Caco-2 (cell line): ENCODE measurements around the gene HIP1R. TPM values are rescaled to one million over a fixed set of nuclear protein-coding genes. Genes with fewer than 3 reads are reported as not detected.
A peak's percentile ranks its signal among the peaks of the same experiment; 100 is the strongest.

ENCODE experiments used
- BruUV-seq: library from RNA; stranded (reverse); fragments of 400-500 nt; replicated peaks from 2 replicates; lab custom pipeline; 2021; lab: Mats Ljungman, UMichigan
- CTCF ChIA-PET: fragments of 300-600 bp; sonication (Branson Sonifier 250); formaldehyde crosslinking; loops from one replicate; lab custom pipeline; 2022; ENCODE audit warnings: antibody characterized with exemption; lab: Charles Lee
- POLR2A ChIA-PET: fragments of 300-600 bp; sonication (Branson Sonifier 250); formaldehyde crosslinking; loops from one replicate; lab custom pipeline; 2022; ENCODE audit warnings: antibody characterized with exemption; lab: Charles Lee
- DNase-seq, 2 experiments: peaks; one replicate each; pipeline versions ENCODE4 v3.0.0 to v3.0.0-alpha.2; 2020 to 2022
- H3K27me3 ChIP-seq: replicated peaks from 2 replicates; pipeline ENCODE4 v1.6.0; 2011; ENCODE audit warnings: low read length; ENCODE audit not compliant: control insufficient read depth, insufficient read depth
- H3K36me3 ChIP-seq: 2 replicates; pipeline ENCODE4 v1.5.1; 2011; ENCODE audit warnings: low read length; ENCODE audit not compliant: control insufficient read depth, insufficient read depth
- H3K4me1 ChIP-seq: fragments of 250-450 bp; sonication (Bioruptor Pico); 2 replicates; pipeline ENCODE4 v1.5.1; 2020; ENCODE audit warnings: mild to moderate bottlenecking
- H3K4me3 ChIP-seq: 2 replicates; pipeline ENCODE4 v1.5.1; 2011; ENCODE audit warnings: low read depth, mild to moderate bottlenecking, control low read depth, low read length
- H3K9me3 ChIP-seq: fragments of 250-450 bp; sonication (Bioruptor Pico); 2 replicates; pipeline ENCODE4 v1.5.1; 2020; ENCODE audit warnings: mild to moderate bottlenecking, moderate library complexity
- H3K27ac Mint-ChIP-seq: one replicate; pipeline ENCODE4 v1.8.0; 2022; ENCODE audit warnings: mixed read lengths; ENCODE audit not compliant: unreplicated experiment
- H3K27me3 Mint-ChIP-seq: one replicate; pipeline ENCODE4 v1.8.0; 2022; ENCODE audit warnings: mixed read lengths; ENCODE audit not compliant: insufficient read depth, unreplicated experiment
- H3K36me3 Mint-ChIP-seq: one replicate; pipeline ENCODE4 v1.8.0; 2022; ENCODE audit warnings: mild to moderate bottlenecking, mixed read lengths; ENCODE audit not compliant: insufficient read depth, unreplicated experiment
- H3K4me1 Mint-ChIP-seq: one replicate; pipeline ENCODE4 v1.8.0; 2022; ENCODE audit warnings: low read depth, mixed read lengths; ENCODE audit not compliant: unreplicated experiment
- H3K4me3 Mint-ChIP-seq: one replicate; pipeline ENCODE4 v1.8.0; 2022; ENCODE audit warnings: mild to moderate bottlenecking, moderate library complexity, mixed read lengths; ENCODE audit not compliant: unreplicated experiment
- H3K9me3 Mint-ChIP-seq: one replicate; pipeline ENCODE4 v1.8.0; 2022; ENCODE audit warnings: mixed read lengths; ENCODE audit not compliant: unreplicated experiment
- intact Hi-C: fragments of 100-400 bp; cut with micrococcal nuclease; formaldehyde crosslinking; loops from one replicate; pipeline ENCODE4 v1.10.0; 2022; ENCODE audit not compliant: unreplicated experiment
- total RNA-seq: library from RNA; stranded (reverse); gene quantifications from 2 replicates; pipeline ENCODE4 v1.2.3, GENCODE V29; 2022
- TF ChIP-seq, protein P1 (sequence below), 2 experiments: fragments of 200-600 bp in 1 of 2; IDR thresholded peaks; 1 replicate in 1 of 2; 2 replicates in 1 of 2; pipeline versions ENCODE4 v1.5.1 to v1.8.0; 2011 to 2022; ENCODE audit warnings: antibody characterized with exemption in 1 of 2, control low read depth in 1 of 2, inconsistent platforms in 1 of 2, low read depth in 1 of 2, low read length in 1 of 2, mild to moderate bottlenecking in 1 of 2, moderate library complexity in 1 of 2; ENCODE audit not compliant: insufficient read depth in 1 of 2, severe bottlenecking in 1 of 2, unreplicated experiment in 1 of 2

HIP1R gene
- total RNA-seq, 1 experiment from 2014 or later, result 13.8 TPM

DNA sequence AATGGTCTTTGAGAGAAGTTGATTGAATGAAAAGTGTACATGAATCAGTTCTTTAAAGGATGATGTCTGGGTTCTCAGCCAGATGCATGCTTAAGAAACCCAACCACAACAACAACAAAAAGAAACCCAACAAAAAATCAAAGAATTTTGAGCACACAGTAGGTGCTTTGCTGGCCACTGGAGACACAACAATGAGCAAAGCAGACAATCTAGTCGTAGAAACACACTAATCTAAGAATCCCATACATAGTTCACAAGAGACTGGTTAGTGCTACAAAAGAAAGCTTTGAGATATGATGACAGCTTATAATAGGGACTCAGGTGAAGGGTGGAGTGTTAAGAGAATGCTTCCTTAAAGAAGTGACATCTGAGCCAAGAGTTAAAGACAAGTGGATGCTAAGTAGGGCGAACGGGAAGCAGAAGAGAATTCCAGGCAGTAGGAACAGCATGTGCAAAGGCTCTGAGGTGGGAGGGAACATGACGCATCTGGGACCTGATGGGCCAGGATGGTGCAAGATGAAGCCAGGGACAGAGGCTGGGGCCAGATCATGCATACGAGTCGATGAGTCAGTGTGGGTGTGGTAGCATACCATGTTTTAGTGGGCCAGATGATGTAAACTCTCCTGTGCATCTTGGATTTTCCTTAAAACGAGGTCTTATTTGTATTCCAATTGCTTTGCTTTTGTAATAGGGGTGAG lies 4.6 kb upstream of the HIP1R start:
- no peaks in the 10 kb centered on the region for H3K27me3 ChIP-seq
- TF ChIP-seq, protein P1, sequence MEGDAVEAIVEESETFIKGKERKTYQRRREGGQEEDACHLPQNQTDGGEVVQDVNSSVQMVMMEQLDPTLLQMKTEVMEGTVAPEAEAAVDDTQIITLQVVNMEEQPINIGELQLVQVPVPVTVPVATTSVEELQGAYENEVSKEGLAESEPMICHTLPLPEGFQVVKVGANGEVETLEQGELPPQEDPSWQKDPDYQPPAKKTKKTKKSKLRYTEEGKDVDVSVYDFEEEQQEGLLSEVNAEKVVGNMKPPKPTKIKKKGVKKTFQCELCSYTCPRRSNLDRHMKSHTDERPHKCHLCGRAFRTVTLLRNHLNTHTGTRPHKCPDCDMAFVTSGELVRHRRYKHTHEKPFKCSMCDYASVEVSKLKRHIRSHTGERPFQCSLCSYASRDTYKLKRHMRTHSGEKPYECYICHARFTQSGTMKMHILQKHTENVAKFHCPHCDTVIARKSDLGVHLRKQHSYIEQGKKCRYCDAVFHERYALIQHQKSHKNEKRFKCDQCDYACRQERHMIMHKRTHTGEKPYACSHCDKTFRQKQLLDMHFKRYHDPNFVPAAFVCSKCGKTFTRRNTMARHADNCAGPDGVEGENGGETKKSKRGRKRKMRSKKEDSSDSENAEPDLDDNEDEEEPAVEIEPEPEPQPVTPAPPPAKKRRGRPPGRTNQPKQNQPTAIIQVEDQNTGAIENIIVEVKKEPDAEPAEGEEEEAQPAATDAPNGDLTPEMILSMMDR (IDR thresholded peaks at IDR 0.05; ENCODE audit: insufficient read depth in 1 of 2, low read depth in 1 of 2, low read length in 1 of 2, severe bottlenecking in 1 of 2, unreplicated experiment in 1 of 2), result no peak
- intact Hi-C loops, result loop anchor here (10.0 kb wide), 1 partner anchor 56 kb away; the partner anchor contains the start of gene CCDC62
- peaks cover 6% of the 10 kb centered on the region for H3K36me3 Mint-ChIP-seq
- peak in 1 of 2 experiments; percentile 39 for DNase-seq
- POLR2A ChIA-PET, result no interaction called here
- H3K27ac Mint-ChIP-seq, result no peak overlapping the region
- H3K4me1 Mint-ChIP-seq, result peaks cover 18% of the 10 kb centered on the region
- no peaks in the 10 kb centered on the region for H3K27me3 Mint-ChIP-seq
- CTCF ChIA-PET, result interaction anchor here (1.2 kb wide), 1 partner anchor 36 kb away, joined by 3 read pairs; no protein-coding TSS in a partner anchor
- peaks cover 18% of the 10 kb centered on the region; the same call in 1 of the 2 replicates for H3K4me1 ChIP-seq
- no peaks in the 10 kb centered on the region for H3K9me3 Mint-ChIP-seq
- no peak overlapping the region for H3K4me3 ChIP-seq
- H3K4me3 Mint-ChIP-seq, result no peak overlapping the region
- BruUV-seq, result no TSS peak
- no peaks in the 10 kb centered on the region for H3K36me3 ChIP-seq
- no peaks in the 10 kb centered on the region for H3K9me3 ChIP-seq

DNA sequence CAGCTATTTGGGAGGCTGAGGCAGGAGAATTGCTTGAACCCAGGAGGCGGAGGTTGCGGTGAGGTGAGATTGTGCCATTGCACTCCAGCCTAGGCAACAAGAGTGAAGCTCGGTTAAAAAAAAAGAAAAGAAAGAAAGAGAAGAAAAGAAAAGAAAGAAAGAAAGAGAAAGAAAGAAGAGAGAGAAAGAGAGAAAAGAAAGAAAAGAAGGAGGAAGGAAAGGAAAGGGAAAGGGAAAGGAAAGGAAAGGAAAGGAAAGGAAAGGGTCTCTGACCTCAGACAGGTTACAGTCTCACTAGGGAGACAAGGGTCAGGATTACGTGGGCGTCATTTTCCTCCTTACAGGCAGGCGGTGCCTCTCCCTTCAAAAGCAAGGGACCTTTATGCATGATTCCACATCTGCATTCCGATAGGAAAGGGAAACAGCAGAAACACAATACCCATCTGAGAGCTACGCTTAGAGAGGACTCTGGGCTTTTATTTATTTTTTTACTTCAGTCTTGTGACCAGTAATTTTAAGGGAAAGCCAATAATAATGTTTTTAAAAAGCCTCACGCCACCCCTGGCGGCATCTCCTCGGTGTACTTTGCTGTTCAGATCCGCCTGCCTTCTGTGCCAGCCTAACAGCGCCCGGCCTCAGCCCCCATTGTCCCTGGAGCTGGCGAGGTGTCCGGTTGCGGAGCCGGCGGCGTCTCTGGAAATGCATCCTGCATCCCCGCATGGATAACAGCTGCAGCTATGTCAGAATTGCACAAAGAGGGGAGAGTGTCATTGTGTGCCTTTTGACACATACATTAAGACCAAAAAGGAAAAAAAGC lies 945 bp upstream of the HIP1R start:
- Histone ChIP-seq H3K4me3 (peak overlapping the region; percentile 72), H3K36me3 (no peaks in the 10 kb centered on the region), H3K9me3 (no peaks in the 10 kb centered on the region), H3K4me1 (peaks cover 29% of the 10 kb centered on the region), H3K27me3 (no peaks in the 10 kb centered on the region)
- BruUV-seq, result no TSS peak
- TF ChIP-seq, protein P1 (IDR thresholded peaks at IDR 0.05; ENCODE audit: insufficient read depth in 1 of 2, low read depth in 1 of 2, low read length in 1 of 2, severe bottlenecking in 1 of 2, unreplicated experiment in 1 of 2), result peak; percentile 5 to 11
- Mint-ChIP-seq H3K4me3 (peak overlapping the region; percentile 82), H3K27me3 (no peaks in the 10 kb centered on the region), H3K36me3 (peaks cover 12% of the 10 kb centered on the region), H3K4me1 (peaks cover 40% of the 10 kb centered on the region), H3K9me3 (no peaks in the 10 kb centered on the region), H3K27ac (peak overlapping the region; percentile 48)
- intact Hi-C loops, result loop anchor here (2.0 to 10.0 kb wide), 2 partner anchors 42 to 60 kb away; partner anchors contain the start of gene CCDC62
- POLR2A ChIA-PET, result no interaction called here
- CTCF ChIA-PET, result interaction anchor here (0.6 to 1.2 kb wide), 3 partner anchors 8 to 113 kb away, joined by 3 to 12 read pairs (median 6); no protein-coding TSS in a partner anchor
- DNase-seq, result peak; percentile 64 to 73

DNA sequence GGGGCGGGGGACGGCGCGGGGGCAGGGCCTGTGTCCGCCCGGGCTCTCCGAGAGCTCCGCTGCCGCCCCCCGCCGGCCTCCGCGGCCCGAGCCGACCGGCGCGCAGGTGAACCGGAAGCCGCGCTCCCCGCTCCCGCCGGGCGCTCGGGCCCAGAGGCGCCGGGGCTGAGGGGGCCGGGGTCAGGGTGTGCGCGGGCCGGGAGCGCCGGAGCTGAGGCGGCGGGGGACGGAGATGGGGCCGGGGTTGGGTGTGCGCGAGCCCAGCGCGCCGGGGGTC lies 431 bp downstream of the HIP1R start:
- intact Hi-C loops, result loop anchor here (2.0 to 10.0 kb wide), 2 partner anchors 43 to 61 kb away; partner anchors contain the start of gene CCDC62
- Histone ChIP-seq H3K4me1 (peaks cover 29% of the 10 kb centered on the region), H3K36me3 (no peaks in the 10 kb centered on the region), H3K27me3 (no peaks in the 10 kb centered on the region), H3K4me3 (peak overlapping the region; percentile 72), H3K9me3 (no peaks in the 10 kb centered on the region)
- H3K4me1 Mint-ChIP-seq, result peaks cover 37% of the 10 kb centered on the region
- H3K36me3 Mint-ChIP-seq, result peaks cover 12% of the 10 kb centered on the region
- H3K27me3 Mint-ChIP-seq, result no peaks in the 10 kb centered on the region
- DNase-seq, result peak in 1 of 2 experiments; percentile 37
- no peaks in the 10 kb centered on the region for H3K9me3 Mint-ChIP-seq
- ChIA-PET CTCF (interaction anchor here (0.6 to 1.5 kb wide), 2 partner anchors 42 to 54 kb away, joined by 4 to 5 read pairs; no protein-coding TSS in a partner anchor), POLR2A (interaction anchor here (0.9 kb wide), 1 partner anchor 131 kb away, joined by 3 read pairs; the partner anchor contains the start of gene ABCB9)
- no TSS peak for BruUV-seq
- H3K4me3 Mint-ChIP-seq, result peak overlapping the region; percentile 94
- TF ChIP-seq, protein P1 (IDR thresholded peaks at IDR 0.05; ENCODE audit: insufficient read depth in 1 of 2, low read depth in 1 of 2, low read length in 1 of 2, severe bottlenecking in 1 of 2, unreplicated experiment in 1 of 2), result no peak
- H3K27ac Mint-ChIP-seq, result peak overlapping the region; percentile 94
